HG02623 (cell line): ENCODE results near the gene CD81.

Source experiments
- ATAC-seq: cut with Tn5 transposase; IDR thresholded peaks from one replicate; pipeline ENCODE4 v1.9.1; 2021; ENCODE audit warnings: moderate library complexity; ENCODE audit not compliant: unreplicated experiment

The CD81 gene

GRCh38 chr11:2417856-2418692 lies 41.0 kb downstream of the CD81 start:
- ATAC-seq = no peak

DNA sequence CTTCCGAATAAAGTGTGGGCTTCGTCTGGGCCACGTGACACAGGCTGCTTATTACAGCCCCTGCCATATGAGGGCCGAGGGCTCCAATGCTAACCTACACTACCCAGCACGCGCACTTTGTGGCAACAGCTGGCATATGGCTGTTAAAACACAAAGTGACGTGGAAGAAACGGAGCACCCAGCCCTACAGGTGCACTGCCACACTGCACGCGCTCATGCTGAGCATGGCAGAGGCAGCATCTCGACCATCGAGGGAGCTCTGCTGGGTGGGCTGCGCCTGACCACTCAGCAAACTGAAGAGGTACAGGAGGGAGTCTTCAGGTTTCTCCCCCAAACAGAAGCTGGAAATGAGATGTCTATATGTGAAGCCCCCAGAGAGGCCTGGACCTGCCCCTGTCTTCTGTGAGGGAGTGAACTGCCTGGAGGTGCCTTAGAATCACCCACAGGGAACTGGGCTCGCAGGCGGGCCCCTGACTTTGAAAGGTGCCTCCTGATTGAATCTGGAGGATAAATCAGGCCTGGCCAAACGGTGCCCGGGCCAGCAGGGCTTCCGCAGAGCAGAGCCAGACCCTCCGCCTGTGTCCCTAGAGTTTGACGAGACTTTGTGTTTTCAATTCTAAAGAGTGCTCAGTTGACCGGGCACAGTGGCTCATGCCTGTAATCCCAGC lies 41.7 kb downstream of the CD81 start:
- no peak for ATAC-seq

GRCh38 chr11:2419638-2420501 lies 42.8 kb downstream of the CD81 start:
- ATAC-seq = no peak

- ATAC-seq = no peak
These were observed 43.6 kb downstream of the CD81 start for GRCh38 chr11:2420502-2421225.

- no peak for ATAC-seq
These were observed 44.3 kb downstream of the CD81 start for GRCh38 chr11:2421226-2421994.

- no peak for ATAC-seq
These were observed 44.9 kb downstream of the CD81 start for GRCh38 chr11:2421996-2422395.

DNA sequence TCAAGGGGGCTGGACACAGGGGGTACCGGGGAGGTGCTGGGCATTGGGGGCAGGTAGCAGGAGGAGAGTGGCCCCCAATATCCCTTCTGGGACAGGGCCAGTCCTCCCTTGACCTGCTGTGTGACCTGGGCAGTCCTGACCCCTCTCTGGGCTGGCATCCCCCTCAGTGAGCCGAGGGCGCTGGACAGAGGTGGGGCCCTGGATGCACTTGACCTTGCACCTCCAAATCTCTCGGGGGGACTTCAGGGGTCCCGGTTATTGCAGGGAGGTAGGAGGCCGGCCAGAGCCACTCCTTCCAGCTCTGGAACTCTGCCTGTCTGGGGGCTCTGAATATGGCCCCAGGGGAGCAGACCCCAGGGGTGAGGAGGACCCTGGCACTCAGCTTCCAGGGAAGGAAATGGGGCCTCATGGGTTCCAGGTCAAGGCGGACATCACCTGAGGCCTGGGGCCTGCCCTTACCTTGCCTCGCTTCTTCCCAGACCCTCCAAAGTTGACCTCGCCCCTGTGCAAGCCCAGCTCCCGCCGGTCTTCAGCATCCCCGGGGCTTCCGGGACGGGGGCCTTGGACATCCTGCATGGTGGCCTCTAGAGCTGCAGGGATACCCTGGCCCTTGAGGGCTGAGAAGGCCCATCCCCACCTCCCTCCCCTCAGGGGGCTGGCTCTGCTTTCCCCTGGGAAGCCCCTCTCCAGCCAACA lies 45.5 kb downstream of the CD81 start:
- ATAC-seq = no peak

DNA sequence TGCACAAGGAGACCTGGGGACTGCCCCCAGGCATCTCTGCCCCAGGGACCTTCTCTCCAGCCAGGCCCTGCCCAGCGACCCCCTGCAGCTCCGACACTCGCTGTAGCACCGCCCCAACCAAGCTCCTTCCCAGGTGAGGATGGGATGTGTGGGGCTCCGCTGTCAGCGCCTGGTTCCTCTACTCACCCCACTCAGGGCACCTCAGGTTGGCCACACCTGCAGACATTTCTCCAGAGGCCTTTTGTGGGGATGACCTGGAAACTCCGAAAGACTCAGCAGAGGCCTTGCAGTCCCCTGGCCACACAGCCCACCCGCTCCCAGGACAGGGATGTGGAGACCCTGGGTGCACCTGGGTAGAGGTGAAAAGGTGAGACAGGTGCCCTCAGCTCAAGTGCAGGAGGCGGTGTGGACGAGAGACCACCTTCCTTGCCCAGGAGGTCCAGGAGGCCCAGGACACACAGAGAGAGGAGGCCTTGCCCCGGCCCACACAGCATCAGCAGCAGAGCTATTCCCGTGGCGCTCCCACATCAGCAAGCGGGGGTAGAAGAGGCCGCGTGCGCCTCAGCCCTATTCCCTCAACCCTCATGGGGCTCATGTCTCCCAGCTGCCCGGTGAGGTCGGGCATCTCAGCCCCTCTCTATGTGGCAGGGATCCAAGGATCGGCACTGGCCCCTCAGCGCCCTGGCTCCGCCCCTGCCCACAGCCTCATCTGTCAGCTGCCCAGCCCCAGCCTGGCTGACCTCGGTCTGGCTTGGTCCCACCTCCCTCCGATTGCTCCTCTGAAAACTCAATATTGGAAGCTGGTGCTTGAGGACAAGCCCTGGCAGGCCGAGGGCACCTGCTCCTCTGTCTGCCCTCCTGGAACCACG lies 46.3 kb downstream of the CD81 start:
- ATAC-seq = no peak

DNA sequence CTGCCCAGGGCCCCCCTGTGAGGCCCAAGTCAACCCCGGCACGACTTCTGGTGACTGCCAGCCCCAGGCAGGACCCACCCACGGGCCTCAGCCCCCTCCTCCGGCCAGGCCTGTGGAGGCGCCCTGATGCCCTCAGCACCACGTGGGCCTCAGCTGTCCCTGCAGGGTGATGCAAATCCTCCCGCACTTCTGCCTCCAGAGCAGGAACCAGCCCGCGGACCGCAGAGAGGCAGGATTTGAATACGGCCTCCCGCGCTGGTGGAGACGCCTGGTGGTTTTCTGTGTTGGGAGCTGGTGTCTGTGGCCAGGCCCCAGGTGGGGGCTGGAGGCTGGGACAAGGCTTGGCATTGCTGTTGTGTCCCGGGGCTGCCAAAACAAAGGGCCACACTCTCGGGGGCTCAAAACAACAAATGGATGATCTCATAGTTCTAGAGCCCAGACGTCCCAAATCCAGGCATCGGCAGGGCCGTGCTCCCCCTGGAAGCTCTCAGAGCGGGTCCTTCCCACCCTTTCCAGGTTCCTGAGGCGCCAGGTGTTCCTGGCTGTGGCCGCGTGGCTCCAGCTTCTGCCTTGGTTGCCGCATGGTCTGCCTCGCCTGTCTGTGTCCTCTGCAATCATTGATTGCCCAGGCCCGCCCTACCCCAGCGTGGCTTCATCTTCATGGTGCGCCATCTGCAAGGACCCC lies 47.8 kb downstream of the CD81 start:
- ATAC-seq = no peak

DNA sequence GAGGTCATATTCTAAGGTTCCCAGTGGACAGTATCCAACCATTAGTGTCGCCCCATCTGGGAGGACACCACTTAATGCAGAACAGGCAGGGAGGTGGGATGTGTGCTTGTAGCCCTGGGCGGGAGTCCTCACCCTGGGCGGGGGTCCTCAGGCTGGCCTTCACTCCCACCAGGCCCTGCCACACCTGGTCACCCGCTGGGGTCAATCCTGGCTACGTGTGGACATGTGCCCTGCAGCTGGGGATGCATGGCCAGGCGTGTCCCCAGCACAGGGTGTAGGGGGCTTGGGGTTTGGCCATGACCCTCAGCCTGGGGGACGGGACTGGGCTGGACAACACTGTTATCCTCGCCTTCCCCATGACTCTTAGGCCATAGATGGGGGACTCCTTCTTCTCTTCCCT lies 48.4 kb downstream of the CD81 start:
- no peak for ATAC-seq

DNA sequence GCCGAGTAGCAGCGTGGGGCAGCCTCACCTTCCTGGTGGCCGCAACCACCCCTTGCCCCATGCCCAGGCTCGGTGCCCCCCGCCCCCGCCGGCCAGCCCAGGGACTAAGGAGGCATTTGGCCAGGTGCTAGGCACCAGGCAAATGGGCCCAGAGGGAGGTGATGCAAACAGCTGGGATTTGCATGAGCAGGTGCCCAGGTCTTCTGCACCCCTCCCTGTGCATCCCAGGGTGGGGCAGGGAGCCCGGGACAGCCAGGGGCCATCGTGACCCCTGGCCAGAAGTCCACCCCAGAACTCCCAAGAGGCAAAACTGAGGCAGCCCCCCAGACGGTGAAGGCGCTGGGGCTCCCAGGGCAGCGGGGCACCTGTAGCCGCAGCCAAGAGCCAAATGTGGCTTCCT lies 49.1 kb downstream of the CD81 start:
- ATAC-seq = no peak

- no peak for ATAC-seq
These were observed 49.9 kb downstream of the CD81 start for GRCh38 chr11:2426826-2427521.

DNA sequence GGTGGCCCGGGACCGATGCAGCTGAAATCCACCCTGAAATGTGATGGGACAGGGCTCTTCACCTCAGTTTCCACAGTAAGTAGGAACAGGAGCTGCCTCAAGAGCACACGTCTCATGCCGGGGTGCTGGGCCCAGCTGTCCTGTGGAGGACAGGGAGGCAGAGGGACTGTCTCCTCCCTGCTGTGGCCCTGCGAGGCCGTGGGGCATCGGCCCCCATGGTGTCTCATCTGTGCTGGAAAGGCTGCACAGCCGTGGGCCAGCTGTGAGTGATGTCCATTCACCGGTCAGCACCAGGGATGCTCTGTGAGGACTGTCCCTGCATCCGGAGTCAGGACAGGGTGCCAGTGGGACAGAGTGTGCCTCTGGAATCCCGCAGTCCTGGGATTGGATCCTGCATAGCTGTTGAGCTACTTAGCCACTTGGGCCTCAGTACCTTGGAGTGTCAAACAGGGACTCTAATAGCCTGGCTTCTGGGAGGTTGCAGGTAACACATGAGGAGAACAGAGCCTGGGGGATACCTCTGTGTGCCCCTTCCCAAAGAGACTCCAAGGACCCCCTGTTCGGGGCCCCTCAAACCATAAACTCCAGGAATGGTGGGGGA lies 50.7 kb downstream of the CD81 start:
- no peak for ATAC-seq

DNA sequence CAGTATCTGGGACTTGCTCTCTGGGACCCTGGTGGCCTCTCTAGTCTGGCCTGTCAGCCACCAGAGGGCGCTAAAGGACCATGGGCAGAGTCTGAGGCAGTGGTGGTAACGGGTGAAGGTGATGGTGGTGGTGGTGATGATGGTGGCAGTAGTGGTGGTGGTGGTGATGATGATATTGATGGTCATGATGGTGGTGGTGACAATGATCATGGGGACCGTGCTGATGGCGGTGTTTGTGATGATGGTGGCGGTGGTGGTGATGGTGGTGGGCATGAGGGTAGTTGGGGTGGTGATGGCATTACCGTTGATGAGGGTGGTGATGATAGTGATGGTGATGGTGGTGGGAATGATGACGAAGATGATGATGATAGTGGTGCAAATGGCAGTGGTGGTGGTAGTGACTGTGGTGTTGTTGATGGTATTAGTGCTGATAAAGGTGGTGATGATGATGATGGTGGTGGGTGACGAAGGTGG lies 51.2 kb downstream of the CD81 start:
- no peak for ATAC-seq

GRCh38 chr11:2431395-2431794 lies 54.3 kb downstream of the CD81 start:
- no peak for ATAC-seq

DNA sequence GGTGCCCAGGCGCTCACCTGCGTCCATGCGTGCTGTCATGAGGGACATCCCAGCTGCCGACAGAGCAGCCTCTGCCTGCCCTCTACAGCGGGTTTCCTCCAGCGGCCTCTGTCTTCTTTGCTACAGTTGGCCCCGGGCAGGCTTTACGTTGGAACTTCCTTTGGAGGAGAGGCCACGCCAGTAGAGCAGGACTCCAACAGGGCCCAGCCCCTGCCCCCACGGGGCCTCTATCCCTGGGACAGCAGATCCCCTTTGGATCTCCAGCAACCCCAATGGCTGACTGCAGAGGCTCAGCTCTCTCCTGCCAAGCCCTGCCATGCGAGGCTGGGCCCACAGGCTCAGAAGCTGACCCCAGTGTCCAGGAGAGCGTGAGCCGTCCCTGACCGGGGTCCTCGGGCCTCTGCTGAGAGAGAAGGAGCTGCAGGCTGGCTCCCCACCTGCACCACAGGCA lies 55.1 kb downstream of the CD81 start:
- ATAC-seq = no peak

DNA sequence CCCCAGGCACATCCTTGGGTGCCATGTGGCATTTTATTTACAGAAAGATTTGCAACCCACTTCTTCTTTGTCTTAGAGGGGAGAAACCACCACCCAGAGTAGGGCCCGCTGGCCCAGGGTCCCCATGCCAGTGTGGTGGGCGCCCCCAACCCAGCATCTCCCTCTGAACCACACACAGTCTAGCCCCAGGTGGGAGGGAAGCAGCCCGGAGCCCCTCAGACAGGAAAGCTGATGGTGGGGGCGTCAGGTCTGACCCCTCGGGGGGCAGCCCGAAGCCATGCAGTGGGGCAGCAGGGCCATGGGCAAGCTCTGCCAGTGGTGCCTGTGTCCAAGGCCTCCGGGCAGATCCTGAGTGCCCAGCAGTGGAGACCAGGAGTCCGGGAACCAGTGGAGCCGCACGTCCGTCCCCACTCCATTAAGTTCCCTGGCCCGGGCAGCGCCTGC lies 55.5 kb downstream of the CD81 start:
- ATAC-seq = no peak
